IMR-90 (cell line): ENCODE measurements around the gene SMC4. TPM values are rescaled to one million over a fixed set of nuclear protein-coding genes. Genes with fewer than 3 reads are reported as not detected.

Experiments
- ATAC-seq: fragments of 200-7000 bp; cut with Tn5 transposase; 2 replicates; pipeline ENCODE4 v1.9.1; 2020; ENCODE audit warnings: low read depth, mild to moderate bottlenecking, moderate library complexity
- BruUV-seq: library from RNA; stranded (reverse); fragments of 400-500 nt; replicated peaks from 2 replicates; lab custom pipeline; 2021; lab: Mats Ljungman, UMichigan
- CTCF ChIA-PET: fragments of 300-600 bp; formaldehyde crosslinking; extraction: SDS; loops from one replicate; lab custom pipeline; 2021; ENCODE audit warnings: antibody characterized with exemption; lab: Yijun Ruan, JAX
- POLR2A ChIA-PET: fragments of 300-600 bp; sonication (Branson Sonifier 250); formaldehyde crosslinking; loops from one replicate; lab custom pipeline; 2022; ENCODE audit warnings: antibody characterized with exemption; ENCODE audit not compliant: unreplicated experiment; lab: Charles Lee
- DNase-seq: peaks from one replicate; pipeline ENCODE4 v3.0.0; 2013
- H2AFZ ChIP-seq: replicated peaks from 2 replicates; pipeline ENCODE3; 2013; ENCODE audit warnings: low read length, mild to moderate bottlenecking; ENCODE audit not compliant: poor library complexity
- H2AK5ac ChIP-seq: 2 replicates; pipeline ENCODE4 v1.6.1; 2013; ENCODE audit warnings: low read depth, low read length, inconsistent platforms
- H2AK9ac ChIP-seq: replicated peaks from 2 replicates; pipeline ENCODE3; 2013; ENCODE audit warnings: mild to moderate bottlenecking, low read depth, low read length, moderate library complexity; ENCODE audit not compliant: poor library complexity
- H2BK120ac ChIP-seq: 2 replicates; pipeline ENCODE4 v1.6.1; 2013; ENCODE audit warnings: low read depth, low read length, inconsistent platforms
- H2BK15ac ChIP-seq: 3 replicates; pipeline ENCODE4 v1.6.1; 2013; ENCODE audit warnings: low read depth, low read length, inconsistent platforms
- H2BK20ac ChIP-seq: 2 replicates; pipeline ENCODE4 v1.6.1; 2013; ENCODE audit warnings: low read depth, mild to moderate bottlenecking, inconsistent platforms, low read length, moderate library complexity
- H2BK5ac ChIP-seq: 2 replicates; pipeline ENCODE4 v1.6.1; 2013; ENCODE audit warnings: mild to moderate bottlenecking, low read depth, low read length, inconsistent platforms; ENCODE audit not compliant: poor library complexity, severe bottlenecking
- H3K14ac ChIP-seq: replicated peaks from 2 replicates; pipeline ENCODE4 v1.6.1; 2013; ENCODE audit warnings: low read depth, low read length, inconsistent platforms
- H3K18ac ChIP-seq: 2 replicates; pipeline ENCODE4 v1.6.1; 2013; ENCODE audit warnings: low read depth, low read length, control low read depth
- H3K23ac ChIP-seq: 2 replicates; pipeline ENCODE4 v1.6.1; 2013; ENCODE audit warnings: low read depth, low read length, inconsistent platforms
- H3K27ac ChIP-seq: 2 replicates; pipeline ENCODE4 v1.5.1; 2013; ENCODE audit warnings: mild to moderate bottlenecking, control low read depth, low read length; ENCODE audit not compliant: insufficient read depth
- H3K27me3 ChIP-seq: 2 replicates; pipeline ENCODE4 v1.6.1; 2013; ENCODE audit warnings: low read length; ENCODE audit not compliant: control insufficient read depth, insufficient read depth
- H3K36me3 ChIP-seq: 2 replicates; pipeline ENCODE4 v1.6.1; 2013; ENCODE audit warnings: low read length, mixed read lengths; ENCODE audit not compliant: control insufficient read depth, insufficient read depth
- H3K4ac ChIP-seq: 2 replicates; pipeline ENCODE4 v1.6.1; 2013; ENCODE audit warnings: low read depth, low read length, inconsistent platforms
- H3K4me1 ChIP-seq: 2 replicates; pipeline ENCODE4 v1.6.1; 2013; ENCODE audit warnings: low read length, mixed read lengths; ENCODE audit not compliant: control insufficient read depth, insufficient read depth
- H3K4me2 ChIP-seq: 2 replicates; pipeline ENCODE4 v1.6.1; 2013; ENCODE audit warnings: low read depth, mild to moderate bottlenecking, control low read depth, low read length, moderate library complexity
- H3K4me3 ChIP-seq: 2 replicates; pipeline ENCODE4 v1.5.1; 2013; ENCODE audit warnings: low read depth, mild to moderate bottlenecking, control low read depth, low read length, moderate library complexity; ENCODE audit not compliant: insufficient read depth
- H3K56ac ChIP-seq: 2 replicates; pipeline ENCODE4 v1.6.1; 2013; ENCODE audit warnings: low read length, inconsistent platforms; ENCODE audit not compliant: insufficient read depth; ENCODE audit errors: extremely low read depth
- H3K79me1 ChIP-seq, 2 experiments: 2 replicates each; pipeline ENCODE4 v1.6.1; 2013; ENCODE audit warnings: low read length in 2 of 2, inconsistent platforms in 1 of 2, low read depth in 1 of 2
- H3K9ac ChIP-seq: 2 replicates; pipeline ENCODE4 v1.6.1; 2013; ENCODE audit warnings: low read depth, low read length, control low read depth
- H3K9me1 ChIP-seq: 2 replicates; pipeline ENCODE4 v1.6.1; 2013; ENCODE audit warnings: low read length, inconsistent platforms; ENCODE audit not compliant: insufficient read depth
- H3K9me3 ChIP-seq: 2 replicates; pipeline ENCODE4 v1.6.1; 2013; ENCODE audit warnings: low read length; ENCODE audit not compliant: control insufficient read depth, insufficient read depth
- H4K20me1 ChIP-seq: 2 replicates; pipeline ENCODE4 v1.6.1; 2013; ENCODE audit warnings: low read length, inconsistent platforms; ENCODE audit not compliant: insufficient read depth
- H4K5ac ChIP-seq: 2 replicates; pipeline ENCODE4 v1.6.1; 2013; ENCODE audit warnings: mild to moderate bottlenecking, low read depth, low read length, control low read depth
- H4K8ac ChIP-seq, 2 experiments: 2 replicates each; pipeline ENCODE4 v1.6.1; 2013; ENCODE audit warnings: low read depth in 2 of 2, low read length in 2 of 2, control low read depth in 1 of 2, inconsistent platforms in 1 of 2
- H4K91ac ChIP-seq: 2 replicates; pipeline ENCODE4 v1.6.1; 2013; ENCODE audit warnings: low read depth, low read length, inconsistent platforms; ENCODE audit not compliant: insufficient read depth
- BHLHE40 ChIP-seq: fragments of 150-350 bp; IDR thresholded peaks from 2 replicates; pipeline ENCODE4 v1.6.1; 2016; ENCODE audit warnings: mild to moderate bottlenecking, low read depth, low read length
- CEBPB ChIP-seq: IDR thresholded peaks from 2 replicates; pipeline ENCODE4 v1.6.1; 2012; ENCODE audit warnings: low read depth, low read length, improper control_type of control experiment
- FOS ChIP-seq: fragments of 150-350 bp; IDR thresholded peaks from 2 replicates; pipeline ENCODE4 v1.6.1; 2016; ENCODE audit warnings: low read depth, low read length
- RAD21 ChIP-seq: IDR thresholded peaks from 2 replicates; pipeline ENCODE4 v1.6.1; 2012; ENCODE audit warnings: low read length, improper control_type of control experiment
- RCOR1 ChIP-seq: IDR thresholded peaks from 2 replicates; pipeline ENCODE4 v1.6.1; 2012; ENCODE audit warnings: mild to moderate bottlenecking, low read length, improper control_type of control experiment; ENCODE audit not compliant: insufficient replicate concordance
- dilution Hi-C: fragments of 300-500 bp; cut with HindIII; formaldehyde crosslinking; loops from one replicate; pipeline ENCODE4 v1.14.3; 2018; ENCODE audit warnings: low sequenced_read_pairs; ENCODE audit not compliant: unreplicated experiment
- in situ Hi-C: fragments of 300-500 bp; cut with MboI; formaldehyde crosslinking; loops from 3 replicates; pipeline ENCODE4 v1.14.3; 2019; ENCODE audit warnings: low sequenced_read_pairs, inconsistent platforms, mixed read lengths
- intact Hi-C: fragments of 100-400 bp; cut with micrococcal nuclease; formaldehyde crosslinking; loops from 2 replicates; pipeline ENCODE4 v1.10.0; 2022
- polyA plus RNA-seq, 3 experiments: library from polyadenylated mRNA; depleted of rRNA; stranded (reverse); fragments of >200 nt; gene quantifications; 2 replicates each; pipeline ENCODE4 v1.2.3, GENCODE V29; 2012; ENCODE audit warnings: low replicate concordance in 1 of 3
- total RNA-seq: library from RNA; depleted of rRNA; stranded (reverse); fragments of >200 nt; gene quantifications from 2 replicates; pipeline ENCODE4 v1.2.3, GENCODE V29; 2012

Gene SMC4
- total and polyA plus RNA-seq, 2 of the 4 experiments (the other 2 are of a cell fraction): 48.8 to 50.1 TPM

DNA sequence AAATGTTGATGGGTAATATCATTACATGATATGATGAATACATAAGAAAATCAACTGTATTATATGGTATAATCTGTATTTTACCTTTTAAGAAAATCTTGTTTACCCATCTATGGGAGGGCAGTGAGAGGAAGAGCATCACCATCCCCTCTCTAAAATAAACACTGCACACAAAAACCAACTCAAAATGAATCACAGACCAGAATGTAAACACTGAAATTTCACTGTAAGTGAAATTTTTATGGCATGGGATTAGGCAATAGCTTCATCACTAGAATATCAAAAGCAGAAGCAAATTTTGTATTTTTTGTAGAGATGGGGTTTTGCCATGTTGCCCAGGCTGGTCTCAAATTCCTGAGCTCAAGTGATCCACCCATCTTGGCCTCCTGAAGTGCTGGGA lies 26.7 kb upstream of the SMC4 start:
- in situ Hi-C loops: no loop called here
- DNase-seq (peak; percentile 85), ATAC-seq (peak; percentile 91)
- Histone ChIP-seq H3K4ac (no peak overlapping the region), H4K20me1 (no peaks in the 10 kb centered on the region), H2BK5ac (peak overlapping the region; percentile 49), H2AK5ac (no peak overlapping the region), H3K9me3 (no peaks in the 10 kb centered on the region), H3K18ac (peak overlapping the region; percentile 33), H4K91ac (no peak overlapping the region), H3K27me3 (no peaks in the 10 kb centered on the region), H3K23ac (no peak overlapping the region), H4K5ac (peak overlapping the region; percentile 24; the same call in 1 of the 2 replicates), H3K14ac (no peak overlapping the region), H4K8ac (no peak overlapping the region), H2BK120ac (no peak overlapping the region; the same call in 1 of the 2 replicates), H3K36me3 (peaks cover 3% of the 10 kb centered on the region), H2AK9ac (no peak overlapping the region), H2AFZ (no peak overlapping the region), H2BK15ac (no peak overlapping the region; the same call in 2 of the 3 replicates), H3K9me1 (peaks cover 3% of the 10 kb centered on the region), H3K56ac (no peak overlapping the region), H3K4me2 (no peak overlapping the region), H3K4me3 (no peak overlapping the region), H2BK20ac (no peak overlapping the region), H3K79me1 (peaks cover 0 to 4% of the 10 kb centered on the region in 2 experiments; a peak in 2 of 4 replicates), H3K27ac (peak overlapping the region; percentile 80), H3K4me1 (peaks cover 9% of the 10 kb centered on the region), H3K9ac (no peak overlapping the region)
- POLR2A ChIA-PET: no interaction called here
- dilution Hi-C loops: no loop called here
- peak; percentile 97 for TF ChIP-seq CEBPB
- TF ChIP-seq RAD21: no peak
- TF ChIP-seq RCOR1: peak; percentile 45
- peak; percentile 88 for TF ChIP-seq FOS
- TF ChIP-seq BHLHE40: peak; percentile 28; the same call in 1 of the 2 replicates
- CTCF ChIA-PET: no interaction called here
- intact Hi-C loops: no loop called here
- BruUV-seq: no TSS peak
